Neuronal stem cell (in vitro differentiated cells): ENCODE data around the gene KRTAP5-11.
"Not testable (repeated sequence)": the region's sequence is repeated elsewhere in the genome, so short reads cannot be mapped to it uniquely, and the experiment has no call there.

Source experiments
- DNase-seq: peaks from one replicate; pipeline ENCODE4 v3.0.0-alpha.2; 2013; ENCODE audit warnings: low spot score
- H2AFZ ChIP-seq: one replicate; pipeline ENCODE4 v1.6.1; 2013; ENCODE audit warnings: mild to moderate bottlenecking, low read length, inconsistent platforms
- H2AK5ac ChIP-seq: 2 replicates; pipeline ENCODE4 v1.6.1; 2013; ENCODE audit warnings: low read depth, mild to moderate bottlenecking, inconsistent platforms, low read length, moderate library complexity, mixed read lengths
- H2BK120ac ChIP-seq: 2 replicates; pipeline ENCODE4 v1.6.1; 2013; ENCODE audit warnings: low read depth, mild to moderate bottlenecking, inconsistent platforms, low read length, moderate library complexity, mixed read lengths
- H2BK12ac ChIP-seq: one replicate; pipeline ENCODE4 v1.6.1; 2013; ENCODE audit warnings: low read length, inconsistent platforms
- H2BK15ac ChIP-seq: 2 replicates; pipeline ENCODE4 v1.6.1; 2013; ENCODE audit warnings: mild to moderate bottlenecking, low read length, inconsistent platforms, mixed read lengths
- H2BK5ac ChIP-seq: one replicate; pipeline ENCODE4 v1.6.1; 2013; ENCODE audit warnings: inconsistent platforms, mild to moderate bottlenecking, low read length, moderate library complexity
- H3K14ac ChIP-seq: one replicate; pipeline ENCODE4 v1.6.1; 2013; ENCODE audit warnings: low read length, inconsistent platforms
- H3K18ac ChIP-seq: 2 replicates; pipeline ENCODE4 v1.6.1; 2013; ENCODE audit warnings: low read length, inconsistent platforms
- H3K23ac ChIP-seq: 2 replicates; pipeline ENCODE4 v1.6.1; 2013; ENCODE audit warnings: low read depth, mild to moderate bottlenecking, mixed read lengths, low read length, inconsistent platforms; ENCODE audit not compliant: poor library complexity
- H3K27ac ChIP-seq: replicated peaks from 3 replicates; pipeline ENCODE4 v1.5.1; 2013; ENCODE audit warnings: low read length, inconsistent platforms
- H3K27me3 ChIP-seq, 3 experiments: 2 replicates each; pipeline ENCODE4 v1.6.1; 2013; ENCODE audit warnings: low read length in 3 of 3, mild to moderate bottlenecking in 2 of 3, inconsistent platforms in 1 of 3, low read depth in 1 of 3, mixed read lengths in 1 of 3, moderate library complexity in 1 of 3; ENCODE audit not compliant: control insufficient read depth in 3 of 3, insufficient read depth in 3 of 3
- H3K36me3 ChIP-seq, 2 donors: replicated peaks in 1 of 2; 2 replicates each; pipeline ENCODE4 v1.6.1; 2013; ENCODE audit warnings: low read length in 2 of 2; ENCODE audit not compliant: control insufficient read depth in 2 of 2, insufficient read depth in 2 of 2
- H3K4ac ChIP-seq: 2 replicates; pipeline ENCODE4 v1.6.1; 2013; ENCODE audit warnings: inconsistent platforms, mild to moderate bottlenecking, low read length, moderate library complexity
- H3K4me1 ChIP-seq, 2 donors: 1 replicate in 1 of 2; 2 replicates in 1 of 2; pipeline ENCODE4 v1.6.1; 2013; ENCODE audit warnings: low read length in 2 of 2, low read depth in 1 of 2; ENCODE audit not compliant: control insufficient read depth in 2 of 2, insufficient read depth in 1 of 2
- H3K4me2 ChIP-seq: one replicate; pipeline ENCODE4 v1.6.1; 2013; ENCODE audit warnings: mild to moderate bottlenecking, low read length, inconsistent platforms; ENCODE audit not compliant: insufficient read depth, poor library complexity, severe bottlenecking
- H3K4me3 ChIP-seq, 2 donors: 2 replicates each; pipeline ENCODE4 v1.5.1; 2013; ENCODE audit warnings: low read length in 2 of 2, mild to moderate bottlenecking in 2 of 2, inconsistent platforms in 1 of 2, moderate library complexity in 1 of 2
- H3K79me1 ChIP-seq: one replicate; pipeline ENCODE4 v1.6.1; 2013; ENCODE audit warnings: low read depth, mild to moderate bottlenecking, inconsistent platforms, low read length, moderate library complexity
- H3K9ac ChIP-seq: one replicate; pipeline ENCODE4 v1.6.1; 2013; ENCODE audit warnings: mild to moderate bottlenecking, low read depth, low read length, inconsistent platforms; ENCODE audit not compliant: poor library complexity
- H3K9me3 ChIP-seq, 2 donors: replicated peaks in 1 of 2; 2 replicates each; pipeline versions ENCODE3 to v1.6.1; 2013; ENCODE audit warnings: low read length in 2 of 2, mild to moderate bottlenecking in 2 of 2, inconsistent platforms in 1 of 2, low read depth in 1 of 2, mixed read lengths in 1 of 2, moderate library complexity in 1 of 2; ENCODE audit not compliant: control insufficient read depth in 2 of 2, insufficient read depth in 1 of 2
- H4K8ac ChIP-seq: one replicate; pipeline ENCODE4 v1.6.1; 2013; ENCODE audit warnings: low read depth, mild to moderate bottlenecking, inconsistent platforms, low read length, moderate library complexity
- H4K91ac ChIP-seq: one replicate; pipeline ENCODE4 v1.6.1; 2013; ENCODE audit warnings: low read length, low read depth, mild to moderate bottlenecking, inconsistent platforms; ENCODE audit not compliant: poor library complexity
- WGBS, 2 donors: extraction: QIAGEN DNeasy Blood & Tissue Kit; methylation state at CpG; one replicate each; pipeline ENCODE4 v1.1.7; 2013; ENCODE audit warnings: missing lambda C conversion rate in 2 of 2, mixed read lengths in 1 of 2; ENCODE audit not compliant: insufficient read length in 2 of 2, insufficient replicate concordance in 1 of 2; ENCODE audit errors: extremely low coverage in 2 of 2; 5-methylcytosine and 5-hydroxymethylcytosine counted together

Gene KRTAP5-11

GRCh38 chr11:71576688-71577465 lies 5.8 kb downstream of the KRTAP5-11 start:
- H3K4ac ChIP-seq, H4K91ac ChIP-seq, H2BK5ac ChIP-seq, H3K14ac ChIP-seq, H3K9me3 ChIP-seq, H2AFZ ChIP-seq, H3K4me2 ChIP-seq, H3K18ac ChIP-seq, DNase-seq, H3K4me3 ChIP-seq, H3K23ac ChIP-seq, H3K27ac ChIP-seq, H2AK5ac ChIP-seq, H3K9ac ChIP-seq, H4K8ac ChIP-seq, H2BK120ac ChIP-seq, H3K4me1 ChIP-seq, H3K36me3 ChIP-seq, H2BK15ac ChIP-seq, H3K79me1 ChIP-seq, H3K27me3 ChIP-seq, H2BK12ac ChIP-seq: not testable (repeated sequence)
- no CpG with 5 or more reads among the region's 41 CpGs for WGBS, 2 donors

GRCh38 chr11:71575723-71576424 lies 6.8 kb downstream of the KRTAP5-11 start:
- H4K91ac ChIP-seq = no peak overlapping the region
- no peaks in the 10 kb centered on the region for H3K79me1 ChIP-seq
- no peak overlapping the region for H3K23ac ChIP-seq
- no peak overlapping the region for H2BK15ac ChIP-seq
- no peak for DNase-seq
- no peak overlapping the region for H3K14ac ChIP-seq
- no peak overlapping the region for H3K27ac ChIP-seq
- WGBS, 2 donors = no CpG with 5 or more reads among the region's 4 CpGs
- no peaks in the 10 kb centered on the region for H3K27me3 ChIP-seq
- peaks cover 0 to 4% of the 10 kb centered on the region in 2 donors for H3K9me3 ChIP-seq
- H3K36me3 ChIP-seq = no peaks in the 10 kb centered on the region
- no peak overlapping the region for H3K4me2 ChIP-seq
- no peak overlapping the region for H3K4me3 ChIP-seq
- H4K8ac ChIP-seq = no peak overlapping the region
- H2AK5ac ChIP-seq = no peak overlapping the region
- no peak overlapping the region for H3K9ac ChIP-seq
- H2BK5ac ChIP-seq = no peak overlapping the region
- H3K18ac ChIP-seq = no peak overlapping the region
- no peak overlapping the region for H3K4ac ChIP-seq
- H2BK12ac ChIP-seq = no peak overlapping the region
- H2AFZ ChIP-seq = no peak overlapping the region
- peaks cover 0 to 8% of the 10 kb centered on the region in 2 donors for H3K4me1 ChIP-seq
- no peak overlapping the region for H2BK120ac ChIP-seq

- WGBS, 2 donors = no CpG with 5 or more reads among the region's 5 CpGs
- Histone ChIP-seq H3K36me3 (no peaks in the 10 kb centered on the region), H3K18ac (no peak overlapping the region)
Measured at GRCh38 chr11:71574418-71574817, 8.3 kb downstream of the KRTAP5-11 start.

GRCh38 chr11:71572811-71573210 lies 9.9 kb downstream of the KRTAP5-11 start:
- no CpG with 5 or more reads among the region's 11 CpGs for WGBS, 2 donors
- H3K14ac ChIP-seq = peak overlapping the region; percentile 50
- no peak overlapping the region for H3K4me2 ChIP-seq
- no peak overlapping the region for H3K4ac ChIP-seq
- H2AK5ac ChIP-seq = no peak overlapping the region
- H3K79me1 ChIP-seq = no peaks in the 10 kb centered on the region
- DNase-seq = no peak
- H3K23ac ChIP-seq = peak overlapping the region; percentile 25
- H3K18ac ChIP-seq = peak overlapping the region; percentile 45
- H3K4me3 ChIP-seq = no peak overlapping the region
- H2BK120ac ChIP-seq = no peak overlapping the region
- no peak overlapping the region for H2BK12ac ChIP-seq
- H2BK15ac ChIP-seq = peak overlapping the region; percentile 43
- H3K9ac ChIP-seq = no peak overlapping the region
- no peak overlapping the region for H2AFZ ChIP-seq
- no peak overlapping the region for H3K27ac ChIP-seq
- H3K27me3 ChIP-seq = peaks cover 0 to 5% (median 0%) of the 10 kb centered on the region in 3 experiments
- no peak overlapping the region for H4K91ac ChIP-seq
- H3K36me3 ChIP-seq = no peaks in the 10 kb centered on the region
- no peak overlapping the region for H2BK5ac ChIP-seq
- peaks cover 0 to 4% of the 10 kb centered on the region in 2 donors for H3K9me3 ChIP-seq
- H4K8ac ChIP-seq = no peak overlapping the region
- H3K4me1 ChIP-seq = peaks cover 0 to 8% of the 10 kb centered on the region in 2 donors

More at GRCh38 chr11:71574418-71574817, 8.3 kb downstream of the KRTAP5-11 start:
- H3K4me3 ChIP-seq = no peak overlapping the region
- H2AFZ ChIP-seq = no peak overlapping the region
- no peak overlapping the region for H3K4ac ChIP-seq
- H2AK5ac ChIP-seq = no peak overlapping the region
- no peak overlapping the region for H3K14ac ChIP-seq
- H2BK12ac ChIP-seq = no peak overlapping the region
- no peak overlapping the region for H2BK15ac ChIP-seq
- H2BK120ac ChIP-seq = no peak overlapping the region
- no peak overlapping the region for H4K8ac ChIP-seq
- H4K91ac ChIP-seq = no peak overlapping the region
- peaks cover 0 to 4% (median 0%) of the 10 kb centered on the region in 3 experiments for H3K27me3 ChIP-seq
- H3K9ac ChIP-seq = no peak overlapping the region
- H3K79me1 ChIP-seq = no peaks in the 10 kb centered on the region
- peaks cover 0 to 8% of the 10 kb centered on the region in 2 donors for H3K4me1 ChIP-seq
- peaks cover 0 to 4% of the 10 kb centered on the region in 2 donors for H3K9me3 ChIP-seq
- H3K4me2 ChIP-seq = no peak overlapping the region
- H3K23ac ChIP-seq = no peak overlapping the region
- no peak for DNase-seq
- H3K27ac ChIP-seq = no peak overlapping the region
- no peak overlapping the region for H2BK5ac ChIP-seq
